ENCODE measurements around the gene IL22RA2.

DNA sequence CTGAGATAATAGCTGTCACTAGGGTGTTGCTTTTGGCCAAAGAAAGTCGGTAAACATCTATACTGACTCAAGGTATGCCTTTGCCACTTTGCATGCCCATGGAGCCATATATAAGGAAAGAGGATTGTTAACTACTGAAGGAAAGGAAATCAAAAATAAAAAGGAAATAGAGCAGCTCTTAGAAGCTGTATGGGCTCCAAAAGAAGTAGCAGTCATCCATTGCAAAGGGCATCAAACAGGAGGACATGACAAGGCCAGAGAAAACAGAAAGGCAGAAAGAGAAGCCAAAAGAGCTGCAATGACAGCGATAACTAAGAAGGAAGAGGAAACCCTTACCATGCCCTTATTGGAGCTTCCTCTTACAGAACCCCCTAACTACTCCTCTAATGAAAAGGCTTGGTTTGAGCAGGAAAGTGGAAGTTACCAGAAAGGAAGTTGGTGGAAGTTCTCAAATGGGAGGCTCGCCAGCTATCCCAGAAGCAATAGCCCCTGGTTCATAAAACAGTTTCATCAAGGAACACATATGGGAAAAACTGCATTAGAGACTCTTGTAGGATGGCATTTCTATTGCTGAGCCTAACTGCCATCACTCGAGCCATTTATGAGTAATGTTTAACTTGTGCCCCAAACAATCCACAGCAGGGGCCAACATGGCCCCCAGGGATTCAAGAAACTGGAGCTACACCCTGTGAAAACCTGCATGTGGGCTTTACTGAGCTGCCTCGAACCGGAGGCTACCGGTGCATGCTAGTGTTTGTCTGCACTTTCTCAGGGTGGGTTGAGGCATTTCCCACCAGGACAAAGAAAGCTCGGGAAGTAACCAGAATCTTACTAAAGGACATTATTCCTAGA is 7.0 kb downstream of the IL22RA2 start:
- TF ChIP-seq CTCF (IDR thresholded peaks at IDR 0.05): no peak
- TF ChIP-seq POLR2A (IDR thresholded peaks at IDR 0.05): no peak

All from testis (tissue), 2 donors.